ENCODE measurements around the gene RPUSD1. TPM values are rescaled to one million over a fixed set of nuclear protein-coding genes. Genes with fewer than 3 reads are reported as not detected.

Gene RPUSD1
- total RNA-seq, 1 experiment from 2014 or later: 48.6 TPM

- no peak for TF ChIP-seq CTCF (conservative IDR thresholded peaks at IDR 0.05)
- no peak overlapping the region for H3K27ac Mint-ChIP-seq
- Histone ChIP-seq H3K9me3 (ENCODE audit: control insufficient read depth, low read depth, low read length) (no peaks in the 10 kb centered on the region), H3K4me2 (ENCODE audit: insufficient read depth, insufficient read length, low read length) (no peak overlapping the region), H3K9ac (ENCODE audit: extremely low read depth, insufficient read length, low read length) (no peak overlapping the region), H4K20me1 (ENCODE audit: control insufficient read depth, insufficient read depth, insufficient read length) (no peaks in the 10 kb centered on the region), H4K8ac (replicated peaks; ENCODE audit: insufficient read length, low read depth, low read length) (no peak overlapping the region), H4K91ac (ENCODE audit: insufficient read length, low read depth, low read length) (no peak overlapping the region), H3K79me1 (ENCODE audit: insufficient read depth, low read depth, low read length, poor library complexity, severe bottlenecking) (no peaks in the 10 kb centered on the region), H3K4me1 (ENCODE audit: insufficient read depth, low read length) (no peaks in the 10 kb centered on the region), H3K23me2 (ENCODE audit: insufficient read length, low read depth, low read length, poor library complexity, severe bottlenecking) (no peaks in the 10 kb centered on the region), H3K27me3 (ENCODE audit: insufficient read depth, low read length) (no peaks in the 10 kb centered on the region), H3T11ph (ENCODE audit: low read length) (no peak overlapping the region), H2BK20ac (ENCODE audit: low read depth, low read length, poor library complexity, severe bottlenecking) (no peak overlapping the region), H3K27ac (ENCODE audit: insufficient read length, low read depth, low read length) (no peak overlapping the region), H2BK15ac (ENCODE audit: low read depth, low read length) (no peak overlapping the region), H3K4ac (ENCODE audit: low read depth, low read length) (no peak overlapping the region), H2AK5ac (ENCODE audit: insufficient read length, low read length) (no peak overlapping the region), H4K5ac (ENCODE audit: insufficient read length, low read depth, low read length) (no peak overlapping the region), H3K14ac (ENCODE audit: insufficient read depth, low read length) (no peak overlapping the region), H2BK5ac (ENCODE audit: insufficient read length, low read length) (no peak overlapping the region), H3K56ac (ENCODE audit: insufficient read length, low read depth, low read length) (no peak overlapping the region), H3K23ac (ENCODE audit: insufficient read length, low read depth, low read length) (no peak overlapping the region), H2BK120ac (ENCODE audit: low read depth, low read length, poor library complexity, severe bottlenecking) (no peak overlapping the region), H2BK12ac (ENCODE audit: insufficient read length, low read depth, low read length) (no peak overlapping the region), H2AFZ (ENCODE audit: low read length) (no peak overlapping the region), H3K18ac (ENCODE audit: insufficient read length, low read depth, low read length) (no peak overlapping the region), H3K79me2 (ENCODE audit: insufficient read depth, low read length) (no peaks in the 10 kb centered on the region)
- no peak for DNase-seq
- H3K4me1 Mint-ChIP-seq: peaks cover 20 to 31% of the 10 kb centered on the region in 2 experiments
- H3K4me3 Mint-ChIP-seq: no peak overlapping the region
- no peaks in the 10 kb centered on the region for H3K36me3 Mint-ChIP-seq (ENCODE audit: insufficient read depth in 1 of 3, low read depth in 3 of 3)
- H3K9me3 Mint-ChIP-seq: no peaks in the 10 kb centered on the region
- no CpG with 5 or more reads among the region's 6 CpGs for WGBS (ENCODE audit: extremely low coverage, insufficient read length, low lambda C conversion rate)
- peaks cover 15% of the 10 kb centered on the region for H3K27me3 Mint-ChIP-seq (ENCODE audit: low read depth)
Observed at GRCh38 chr16:749010-749409, 39.2 kb downstream of the RPUSD1 start.

Measured in H9 (cell line).